HCT116 (cell line): ENCODE data around the gene KLK7. TPM values are rescaled to one million over a fixed set of nuclear protein-coding genes. Genes with fewer than 3 reads are reported as not detected.

Source experiments
- ATAC-seq: fragments of 200-7000 bp; cut with Tn5 transposase; 2 replicates; pipeline ENCODE4 v1.9.1; 2020; ENCODE audit warnings: mild to moderate bottlenecking, moderate library complexity
- Bru-seq: library from RNA; stranded (reverse); fragments of 400-500 nt; gene quantifications from one replicate; lab custom pipeline; 2021; lab: Mats Ljungman, UMichigan
- BruChase-seq, 2 experiments: library from RNA; stranded (reverse); fragments of 400-500 nt; gene quantifications; one replicate each; lab custom pipeline; 2021; lab: Mats Ljungman, UMichigan
- BruUV-seq: library from RNA; stranded (reverse); fragments of 400-500 nt; replicated peaks from 2 replicates; lab custom pipeline; 2021; lab: Mats Ljungman, UMichigan
- CTCF ChIA-PET: fragments of 300-600 bp; sonication (Branson Sonifier 250); formaldehyde crosslinking; loops from one replicate; lab custom pipeline; 2021; ENCODE audit warnings: antibody characterized with exemption; lab: Charles Lee
- POLR2A ChIA-PET: fragments of 300-600, 350-600 bp; sonication (Branson Sonifier 250); formaldehyde crosslinking; loops from one replicate; lab custom pipeline; 2021; ENCODE audit warnings: antibody characterized with exemption; lab: Charles Lee
- RAD21 ChIA-PET, 2 experiments: fragments of 300-600 bp; sonication (Branson Sonifier 250); formaldehyde crosslinking; loops; one replicate each; lab custom pipeline; 2023; ENCODE audit warnings: low total read pairs in 2 of 2; ENCODE audit not compliant: uncharacterized antibody in 2 of 2, unreplicated experiment in 2 of 2, low non-redundant PET in 1 of 2; lab: Charles Lee
- DNase-seq: peaks from one replicate; pipeline ENCODE4 v3.0.0-alpha.2; 2010; ENCODE audit warnings: low read depth, low spot score
- H2AFZ ChIP-seq: fragments of 200-600 bp; shearing (Covaris generic), sonication (generic); 2 replicates; pipeline ENCODE4 v1.6.1; 2017; ENCODE audit warnings: low read depth, mixed run types, mixed read lengths, antibody characterized with exemption, low read length; ENCODE audit not compliant: poor library complexity, severe bottlenecking
- H3K27ac ChIP-seq: 2 replicates; pipeline ENCODE4 v1.5.1; 2012; ENCODE audit warnings: low read depth, low read length
- H3K27me3 ChIP-seq: fragments of 200-600 bp; sonication (generic); 2 replicates; pipeline ENCODE4 v1.6.1; 2016; ENCODE audit warnings: mixed run types, low read length, mixed read lengths; ENCODE audit not compliant: insufficient read depth
- H3K36me3 ChIP-seq, 2 experiments: fragments of 200-500 bp in 1 of 2; fragments of 200-600 bp in 1 of 2; sonication (Bioruptor generic) in 1 of 2; sonication (generic) in 1 of 2; 2 replicates each; pipeline versions ENCODE4 v1.5.1 to v1.6.1; 2014 to 2016; ENCODE audit warnings: low read length in 2 of 2, inconsistent platforms in 1 of 2, mixed read lengths in 1 of 2, mixed run types in 1 of 2; ENCODE audit not compliant: insufficient read depth in 2 of 2, control insufficient read depth in 1 of 2
- H3K4me1 ChIP-seq, 2 experiments: fragments of 200-600 bp in 1 of 2; sonication (generic) in 1 of 2; 2 replicates each; pipeline versions ENCODE4 v1.5.1 to v1.6.1; 2012 to 2017; ENCODE audit warnings: low read length in 2 of 2, inconsistent platforms in 1 of 2, mild to moderate bottlenecking in 1 of 2, mixed read lengths in 1 of 2, mixed run types in 1 of 2, moderate library complexity in 1 of 2; ENCODE audit not compliant: insufficient read depth in 2 of 2, control insufficient read depth in 1 of 2
- H3K4me2 ChIP-seq: fragments of 200-600 bp; sonication (generic); 2 replicates; pipeline ENCODE4 v1.6.1; 2017; ENCODE audit warnings: mixed run types, low read length, mixed read lengths
- H3K4me3 ChIP-seq, 2 experiments: fragments of 200-600 bp in 1 of 2; sonication (generic) in 1 of 2; replicated peaks in 1 of 2; 2 replicates each; pipeline ENCODE4 v1.5.1; 2011 to 2016; ENCODE audit warnings: low read length in 2 of 2, control low read depth in 1 of 2, low read depth in 1 of 2, mild to moderate bottlenecking in 1 of 2, mixed read lengths in 1 of 2, mixed run types in 1 of 2
- H3K79me2 ChIP-seq: fragments of 200-600 bp; sonication (generic); 2 replicates; pipeline ENCODE4 v1.6.1; 2017; ENCODE audit warnings: mild to moderate bottlenecking, mixed run types, low read length, moderate library complexity, mixed read lengths; ENCODE audit not compliant: insufficient read depth
- H3K9ac ChIP-seq: fragments of 200-600 bp; sonication (generic); 2 replicates; pipeline ENCODE4 v1.6.1; 2016; ENCODE audit warnings: low read length, mixed read lengths
- H3K9me2 ChIP-seq: fragments of 200-600 bp; sonication (generic), shearing (Covaris generic); 2 replicates; pipeline ENCODE4 v1.6.1; 2017; ENCODE audit warnings: mixed run types, mild to moderate bottlenecking, moderate library complexity; ENCODE audit not compliant: insufficient read depth
- H3K9me3 ChIP-seq, 2 experiments: fragments of 200-500 bp in 1 of 2; fragments of 200-600 bp in 1 of 2; sonication (Bioruptor generic) in 1 of 2; sonication (generic) in 1 of 2; 2 replicates each; pipeline ENCODE4 v1.6.1; 2014 to 2017; ENCODE audit warnings: low read length in 2 of 2, mixed read lengths in 2 of 2, inconsistent platforms in 1 of 2, low read depth in 1 of 2, mild to moderate bottlenecking in 1 of 2, mixed run types in 1 of 2, moderate library complexity in 1 of 2; ENCODE audit not compliant: control insufficient read depth in 1 of 2, insufficient read depth in 1 of 2
- H4K20me1 ChIP-seq: fragments of 200-600 bp; sonication (generic), shearing (Covaris generic); 2 replicates; pipeline ENCODE4 v1.6.1; 2017; ENCODE audit warnings: mixed run types, mild to moderate bottlenecking, moderate library complexity; ENCODE audit not compliant: insufficient read depth
- CBX3 ChIP-seq: IDR thresholded peaks from 2 replicates; pipeline ENCODE4 v1.6.1; 2012; ENCODE audit warnings: low read depth
- CTCF ChIP-seq, 3 experiments: fragments of 200-600 bp in 1 of 3; sonication (generic) in 1 of 3; IDR thresholded peaks in 2 of 3; conservative IDR thresholded peaks in 1 of 3; 2 replicates each; pipeline ENCODE4 v1.5.1; 2012 to 2017; ENCODE audit warnings: low read depth in 2 of 3, low read length in 2 of 3, antibody characterized with exemption in 1 of 3, borderline replicate concordance in 1 of 3, control low read depth in 1 of 3, mild to moderate bottlenecking in 1 of 3, mixed read lengths in 1 of 3, mixed run types in 1 of 3, moderate library complexity in 1 of 3; ENCODE audit not compliant: insufficient read depth in 1 of 3
- EGR1 ChIP-seq: IDR thresholded peaks from 2 replicates; pipeline ENCODE4 v1.6.1; 2012; ENCODE audit warnings: low read depth
- JUND ChIP-seq: IDR thresholded peaks from 2 replicates; pipeline ENCODE4 v1.6.1; 2012
- POLR2AphosphoS5 ChIP-seq: IDR thresholded peaks from 2 replicates; pipeline ENCODE4 v1.6.1; 2011; ENCODE audit warnings: mild to moderate bottlenecking, low read depth, low read length, moderate library complexity
- YY1 ChIP-seq: IDR thresholded peaks from 2 replicates; pipeline ENCODE4 v1.6.1; 2011; ENCODE audit warnings: low read length, low read depth, moderate library complexity, mild to moderate bottlenecking; ENCODE audit not compliant: insufficient replicate concordance; ENCODE audit errors: extremely low read depth
- ZBTB33 ChIP-seq: IDR thresholded peaks from 2 replicates; pipeline ENCODE4 v1.6.1; 2011; ENCODE audit warnings: mild to moderate bottlenecking, low read length, moderate library complexity; ENCODE audit not compliant: insufficient replicate concordance; ENCODE audit errors: extremely low read depth
- ZFX ChIP-seq: fragments of 450-650 bp; IDR thresholded peaks from 2 replicates; pipeline ENCODE4 v1.6.1; 2017
- intact Hi-C: fragments of 100-400 bp; cut with micrococcal nuclease; formaldehyde crosslinking; loops from 2 replicates; pipeline ENCODE4 v1.10.0; 2022
- long read RNA-seq: library from polyadenylated mRNA; unstranded; transcript quantifications from one replicate; pipeline ENCODE4 v2.0.0, GENCODE V29; 2021; ENCODE audit not compliant: unreplicated experiment
- polyA plus RNA-seq: library from polyadenylated mRNA; unstranded; fragments of >200 nt; gene quantifications from 2 replicates; pipeline ENCODE4 v1.2.1, GENCODE V29; 2012; ENCODE audit warnings: missing spikeins
- total RNA-seq: library from RNA; stranded (reverse); gene quantifications from one replicate; pipeline ENCODE4 v1.2.1, GENCODE V29; 2021; ENCODE audit not compliant: unreplicated experiment

The KLK7 gene
- total RNA-seq = 30.5 TPM
- 31.4 and 34.2 TPM in 2 replicates for polyA plus RNA-seq
- percentile 65 among the genes with signal in this experiment for Bru-seq, nascent RNA
- BruChase-seq, experiment 1, labeled RNA remaining after a 6-hour chase = percentile 87 among the genes with signal in this experiment
- BruChase-seq, experiment 2, labeled RNA remaining after a 2-hour chase = percentile 74 among the genes with signal in this experiment
- long read RNA-seq, transcript KLK7-205 (6 exons, 1,756 nt) = major isoform, 16 of 44 reads
- long read RNA-seq, partial matches to known transcripts = 13 of 44 reads
- long read RNA-seq, other reads (novel, unspliced or antisense) = 13 of 44 reads

GRCh38 chr19:50983625-50984292 is at the start of gene KLK7:
TSS of gene KLK7 (minus strand) at chr19:50983917. CDS start at chr19:50982399, 1,518 bp downstream.
- Histone ChIP-seq H3K27ac (no peak within 1 kb of the TSS), H3K4me1 (peaks cover 17 to 39% of the 10 kb centered on the region in 2 experiments), H3K36me3 (no peaks in the 10 kb centered on the region), H3K9me2 (no peaks in the 10 kb centered on the region), H2AFZ (no peak within 1 kb of the TSS), H4K20me1 (no peaks in the 10 kb centered on the region), H3K9me3 (no peaks in the 10 kb centered on the region), H3K4me2 (peak within 1 kb of the TSS; percentile 83), H3K4me3 (peak within 1 kb of the TSS; percentile 41 to 55), H3K9ac (peak within 1 kb of the TSS; percentile 47), H3K27me3 (no peaks in the 10 kb centered on the region), H3K79me2 (no peaks in the 10 kb centered on the region)
- CTCF ChIA-PET = interaction anchor here (1.0 to 1.4 kb wide), 2 partner anchors 9 to 113 kb away, joined by 3 to 5 read pairs; no protein-coding TSS in a partner anchor
- intact Hi-C loops = no loop called here
- RAD21 ChIA-PET = no interaction called here
- BruUV-seq = no TSS peak
- no peak for DNase-seq
- peak; percentile 72 for ATAC-seq
- POLR2A ChIA-PET = interaction anchor here (0.8 to 1.4 kb wide), 5 partner anchors 9 to 62 kb away, joined by 3 to 7 read pairs (median 4); partner anchors contain the start of gene KLK8
- TF ChIP-seq POLR2AphosphoS5 = peak; percentile 26; the same call in 1 of the 2 replicates
- no peak for TF ChIP-seq CTCF (IDR thresholded peaks at IDR 0.05 in 2 of 3, conservative IDR thresholded peaks at IDR 0.05 in 1 of 3; ENCODE audit: borderline replicate concordance in 1 of 3, insufficient read depth in 1 of 3, low read depth in 2 of 3, low read length in 2 of 3)
- peak; percentile 89 for TF ChIP-seq EGR1
- TF ChIP-seq, all 23 proteins: peak for 2

GRCh38 chr19:51031880-51032225 is 48.1 kb upstream of the KLK7 start:
- H3K4me3 ChIP-seq = no peak overlapping the region
- intact Hi-C loops = no loop called here
- H3K9me3 ChIP-seq = no peaks in the 10 kb centered on the region
- no peaks in the 10 kb centered on the region for H3K27me3 ChIP-seq
- CTCF ChIA-PET = no interaction called here
- no peaks in the 10 kb centered on the region for H3K9me2 ChIP-seq
- H3K27ac ChIP-seq = no peak overlapping the region
- H2AFZ ChIP-seq = no peak overlapping the region
- DNase-seq = no peak
- no TSS peak for BruUV-seq
- no peak for ATAC-seq
- no peaks in the 10 kb centered on the region for H4K20me1 ChIP-seq
- TF ChIP-seq ZFX (no peak), CBX3 (no peak), JUND (no peak), YY1 (no peak), ZBTB33 (no peak)
- H3K4me1 ChIP-seq = peaks cover 0 to under 1% of the 10 kb centered on the region in 2 experiments; a peak in 1 of 4 replicates
- H3K9ac ChIP-seq = no peak overlapping the region
- no peaks in the 10 kb centered on the region for H3K36me3 ChIP-seq
- no peak overlapping the region for H3K4me2 ChIP-seq
- RAD21 ChIA-PET = no interaction called here
- POLR2A ChIA-PET = no interaction called here
- H3K79me2 ChIP-seq = no peaks in the 10 kb centered on the region
